ENCODE data around the gene GNAZ. TPM values are rescaled to one million over a fixed set of nuclear protein-coding genes. Genes with fewer than 3 reads are reported as not detected.

The GNAZ gene
- total RNA-seq, 1 experiment from 2014 or later, result 1.2 TPM

GRCh38 chr22:23119494-23120414 lies 49.4 kb downstream of the GNAZ start:
- CTCF ChIA-PET, result no interaction called here
- Histone ChIP-seq H2AFZ (no peak overlapping the region), H3K27ac (no peak overlapping the region), H4K20me1 (ENCODE audit: insufficient read depth) (no peaks in the 10 kb centered on the region), H3K4me1 (replicated peaks; ENCODE audit: insufficient read depth) (no peaks in the 10 kb centered on the region), H3K4me3 (no peak overlapping the region), H3K9me3 (ENCODE audit: insufficient read depth, low read depth) (no peaks in the 10 kb centered on the region), H3K36me3 (ENCODE audit: low read depth) (no peaks in the 10 kb centered on the region), H3K4me2 (no peak overlapping the region), H3F3A (ENCODE audit: insufficient read depth, low read depth) (no peaks in the 10 kb centered on the region), H3K79me2 (ENCODE audit: low read depth) (no peaks in the 10 kb centered on the region), H3K9me2 (ENCODE audit: insufficient read depth) (no peaks in the 10 kb centered on the region), H3K27me3 (ENCODE audit: insufficient read depth, low read depth) (peaks cover 28% of the 10 kb centered on the region)
- POLR2A ChIA-PET (ENCODE audit: unreplicated experiment), result no interaction called here
- intact Hi-C loops (cut with micrococcal nuclease; ENCODE audit: unreplicated experiment), result loop anchor here (10.0 kb wide), 1 partner anchor 535 kb away; no protein-coding TSS in a partner anchor
- DNase-seq, result no peak
- TF ChIP-seq CTCF (conservative IDR thresholded peaks at IDR 0.05) (no peak), EZH2 (IDR thresholded peaks at IDR 0.05; ENCODE audit: low read depth) (no peak)
- no TSS peak for BruUV-seq (replicated peaks)

- POLR2A ChIA-PET (ENCODE audit: unreplicated experiment), result no interaction called here
- no TSS peak for BruUV-seq (replicated peaks)
These were observed 50.1 kb downstream of the GNAZ start for GRCh38 chr22:23120415-23120899.

GRCh38 chr22:23121000-23121421 lies 50.7 kb downstream of the GNAZ start:
- no peak overlapping the region for H3K27ac ChIP-seq
- H3K9me2 ChIP-seq (ENCODE audit: insufficient read depth), result no peaks in the 10 kb centered on the region
- no TSS peak for BruUV-seq (replicated peaks)
- H3K4me1 ChIP-seq (replicated peaks; ENCODE audit: insufficient read depth), result no peaks in the 10 kb centered on the region
- DNase-seq, result no peak
- ChIA-PET CTCF (no interaction called here), POLR2A (ENCODE audit: unreplicated experiment) (no interaction called here)
- H3F3A ChIP-seq (ENCODE audit: insufficient read depth, low read depth), result no peaks in the 10 kb centered on the region
- H2AFZ ChIP-seq, result no peak overlapping the region
- H3K4me2 ChIP-seq, result no peak overlapping the region
- intact Hi-C loops (cut with micrococcal nuclease; ENCODE audit: unreplicated experiment), result loop anchor here (10.0 kb wide), 1 partner anchor 536 kb away; no protein-coding TSS in a partner anchor
- peaks cover 24% of the 10 kb centered on the region for H3K27me3 ChIP-seq (ENCODE audit: insufficient read depth, low read depth)
- H3K79me2 ChIP-seq (ENCODE audit: low read depth), result no peaks in the 10 kb centered on the region
- TF ChIP-seq EZH2 (IDR thresholded peaks at IDR 0.05; ENCODE audit: low read depth), result no peak
- TF ChIP-seq CTCF (conservative IDR thresholded peaks at IDR 0.05), result no peak
- H3K36me3 ChIP-seq (ENCODE audit: low read depth), result no peaks in the 10 kb centered on the region
- no peak overlapping the region for H3K4me3 ChIP-seq
- H3K9me3 ChIP-seq (ENCODE audit: insufficient read depth, low read depth), result no peaks in the 10 kb centered on the region
- H4K20me1 ChIP-seq (ENCODE audit: insufficient read depth), result no peaks in the 10 kb centered on the region

More at GRCh38 chr22:23120415-23120899, 50.1 kb downstream of the GNAZ start:
- H3K27ac ChIP-seq, result no peak overlapping the region
- H3K4me2 ChIP-seq, result no peak overlapping the region
- H3F3A ChIP-seq (ENCODE audit: insufficient read depth, low read depth), result no peaks in the 10 kb centered on the region
- no peaks in the 10 kb centered on the region for H4K20me1 ChIP-seq (ENCODE audit: insufficient read depth)
- no peaks in the 10 kb centered on the region for H3K9me2 ChIP-seq (ENCODE audit: insufficient read depth)
- no peaks in the 10 kb centered on the region for H3K4me1 ChIP-seq (replicated peaks; ENCODE audit: insufficient read depth)
- DNase-seq, result no peak
- no peaks in the 10 kb centered on the region for H3K36me3 ChIP-seq (ENCODE audit: low read depth)
- CTCF ChIA-PET, result no interaction called here
- no peaks in the 10 kb centered on the region for H3K9me3 ChIP-seq (ENCODE audit: insufficient read depth, low read depth)
- no peak overlapping the region for H3K4me3 ChIP-seq
- H3K27me3 ChIP-seq (ENCODE audit: insufficient read depth, low read depth), result peaks cover 24% of the 10 kb centered on the region
- TF ChIP-seq EZH2 (IDR thresholded peaks at IDR 0.05; ENCODE audit: low read depth), result no peak
- no peak for TF ChIP-seq CTCF (conservative IDR thresholded peaks at IDR 0.05)
- intact Hi-C loops (cut with micrococcal nuclease; ENCODE audit: unreplicated experiment), result loop anchor here (10.0 kb wide), 1 partner anchor 536 kb away; no protein-coding TSS in a partner anchor
- H3K79me2 ChIP-seq (ENCODE audit: low read depth), result no peaks in the 10 kb centered on the region
- no peak overlapping the region for H2AFZ ChIP-seq
